Trophoblast cell (in vitro differentiated cells and primary cell): ENCODE data around the gene SEMA4G.

Experiments
- DNase-seq, 2 donors: peaks; one replicate each; pipeline ENCODE4 v3.0.0-alpha.2; 2016
- H2AFZ ChIP-seq: 2 replicates; pipeline ENCODE4 v1.6.1; 2013; ENCODE audit warnings: low read length, moderate library complexity, mild to moderate bottlenecking; ENCODE audit not compliant: insufficient read depth, poor library complexity
- H2AK5ac ChIP-seq: 2 replicates; pipeline ENCODE4 v1.6.1; 2013; ENCODE audit warnings: mild to moderate bottlenecking, low read length
- H2BK120ac ChIP-seq: 2 replicates; pipeline ENCODE4 v1.6.1; 2013; ENCODE audit warnings: low read length, mild to moderate bottlenecking, moderate library complexity; ENCODE audit not compliant: insufficient read depth, poor library complexity
- H2BK12ac ChIP-seq: 2 replicates; pipeline ENCODE4 v1.6.1; 2013; ENCODE audit warnings: mild to moderate bottlenecking, low read length, moderate library complexity
- H2BK5ac ChIP-seq: 2 replicates; pipeline ENCODE4 v1.6.1; 2013; ENCODE audit warnings: low read length, low read depth, moderate library complexity, mild to moderate bottlenecking; ENCODE audit not compliant: poor library complexity
- H3K14ac ChIP-seq: 2 replicates; pipeline ENCODE4 v1.6.1; 2013; ENCODE audit warnings: mild to moderate bottlenecking, low read length
- H3K18ac ChIP-seq: 2 replicates; pipeline ENCODE4 v1.6.1; 2013; ENCODE audit warnings: mild to moderate bottlenecking, low read length
- H3K23ac ChIP-seq: 2 replicates; pipeline ENCODE4 v1.6.1; 2013; ENCODE audit warnings: low read length
- H3K27ac ChIP-seq: 2 replicates; pipeline ENCODE4 v1.5.1; 2013; ENCODE audit warnings: low read depth, mild to moderate bottlenecking, inconsistent platforms, low read length, moderate library complexity
- H3K27me3 ChIP-seq: 2 replicates; pipeline ENCODE4 v1.6.1; 2013; ENCODE audit warnings: inconsistent platforms, mild to moderate bottlenecking, low read length, moderate library complexity; ENCODE audit not compliant: insufficient read depth
- H3K36me3 ChIP-seq, 2 experiments: 1 replicate in 1 of 2; 2 replicates in 1 of 2; pipeline ENCODE4 v1.6.1; 2013; ENCODE audit warnings: low read length in 2 of 2, mild to moderate bottlenecking in 2 of 2, moderate library complexity in 1 of 2; ENCODE audit not compliant: insufficient read depth in 2 of 2, control insufficient read depth in 1 of 2
- H3K4ac ChIP-seq: 2 replicates; pipeline ENCODE4 v1.6.1; 2013; ENCODE audit warnings: low read depth, mild to moderate bottlenecking, low read length, moderate library complexity
- H3K4me1 ChIP-seq, 2 experiments: 1 replicate in 1 of 2; 2 replicates in 1 of 2; pipeline ENCODE4 v1.6.1; 2013; ENCODE audit warnings: low read length in 2 of 2, mild to moderate bottlenecking in 2 of 2, moderate library complexity in 1 of 2; ENCODE audit not compliant: insufficient read depth in 2 of 2, control insufficient read depth in 1 of 2
- H3K4me2 ChIP-seq: 2 replicates; pipeline ENCODE4 v1.6.1; 2013; ENCODE audit warnings: inconsistent platforms, mild to moderate bottlenecking, low read length, moderate library complexity
- H3K4me3 ChIP-seq: 2 replicates; pipeline ENCODE4 v1.5.1; 2013; ENCODE audit warnings: mild to moderate bottlenecking, low read depth, low read length, inconsistent platforms
- H3K79me1 ChIP-seq: one replicate; pipeline ENCODE4 v1.6.1; 2013; ENCODE audit warnings: low read length
- H3K79me2 ChIP-seq: 2 replicates; pipeline ENCODE4 v1.6.1; 2013; ENCODE audit warnings: low read length, mild to moderate bottlenecking; ENCODE audit not compliant: control insufficient read depth, insufficient read depth, poor library complexity
- H3K9ac ChIP-seq: 2 replicates; pipeline ENCODE4 v1.6.1; 2013; ENCODE audit warnings: mild to moderate bottlenecking, low read length
- H3K9me3 ChIP-seq: 2 replicates; pipeline ENCODE4 v1.6.1; 2013; ENCODE audit warnings: low read depth, mild to moderate bottlenecking, control low read depth, inconsistent platforms, low read length; ENCODE audit not compliant: insufficient read depth
- H4K12ac ChIP-seq: 2 replicates; pipeline ENCODE4 v1.6.1; 2013; ENCODE audit warnings: low read depth, mild to moderate bottlenecking, low read length, moderate library complexity
- H4K8ac ChIP-seq: 2 replicates; pipeline ENCODE4 v1.6.1; 2013; ENCODE audit warnings: low read depth, mild to moderate bottlenecking, low read length, moderate library complexity
- H4K91ac ChIP-seq: one replicate; pipeline ENCODE4 v1.6.1; 2013; ENCODE audit warnings: low read depth, mild to moderate bottlenecking, low read length, moderate library complexity
- WGBS: extraction: QIAGEN DNeasy Blood & Tissue Kit; methylation state at CpG from one replicate; pipeline ENCODE4 v1.1.7; 2013; ENCODE audit warnings: missing lambda C conversion rate; ENCODE audit not compliant: insufficient read length, insufficient coverage; ENCODE audit errors: extremely low coverage; 5-methylcytosine and 5-hydroxymethylcytosine counted together

Gene SEMA4G

GRCh38 chr10:101014966-101015581, 45.8 kb downstream of the SEMA4G start:
- H3K79me1 ChIP-seq, result no peaks in the 10 kb centered on the region
- peaks cover 2% of the 10 kb centered on the region for H3K9me3 ChIP-seq
- peaks cover 7 to 13% of the 10 kb centered on the region in 2 experiments for H3K4me1 ChIP-seq
- H2AK5ac ChIP-seq, result no peak overlapping the region
- H2BK5ac ChIP-seq, result no peak overlapping the region
- no peak overlapping the region for H3K4me2 ChIP-seq
- no peak overlapping the region for H2BK120ac ChIP-seq
- H3K4ac ChIP-seq, result no peak overlapping the region
- no peak overlapping the region for H3K9ac ChIP-seq
- WGBS, result no CpG with 5 or more reads among the region's 7 CpGs
- peaks cover 9% of the 10 kb centered on the region for H3K27me3 ChIP-seq
- H3K23ac ChIP-seq, result no peak overlapping the region
- H4K91ac ChIP-seq, result no peak overlapping the region
- no peaks in the 10 kb centered on the region for H3K79me2 ChIP-seq
- no peak overlapping the region for H4K12ac ChIP-seq
- H2BK12ac ChIP-seq, result no peak overlapping the region
- no peak overlapping the region for H4K8ac ChIP-seq
- H2AFZ ChIP-seq, result no peak overlapping the region
- H3K4me3 ChIP-seq, result no peak overlapping the region
- no peak for DNase-seq
- no peak overlapping the region for H3K18ac ChIP-seq
- no peaks in the 10 kb centered on the region for H3K36me3 ChIP-seq
- no peak overlapping the region for H3K14ac ChIP-seq
- no peak overlapping the region for H3K27ac ChIP-seq

DNA sequence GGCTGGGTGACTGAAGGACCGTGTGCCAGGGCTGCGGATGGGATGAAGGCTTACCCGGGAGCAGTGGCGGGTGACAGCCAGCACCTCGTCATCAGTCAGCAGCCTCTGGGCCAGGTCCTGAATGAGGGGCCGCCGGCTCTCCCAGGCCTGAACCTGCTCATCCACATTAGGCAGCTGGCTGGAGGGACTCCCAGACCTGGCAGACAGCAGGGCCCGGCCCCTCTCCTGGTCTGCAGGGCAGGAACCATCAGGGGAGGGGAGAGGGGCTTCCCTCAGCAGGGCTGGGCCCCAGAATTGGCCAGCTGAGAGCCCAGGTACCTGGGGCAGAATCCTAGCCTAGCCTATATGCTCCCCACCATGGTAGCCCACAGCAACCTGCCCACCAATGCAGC, 46.3 kb downstream of the SEMA4G start:
- H3K79me1 ChIP-seq, result no peaks in the 10 kb centered on the region
- no peak overlapping the region for H2AFZ ChIP-seq
- H4K12ac ChIP-seq, result no peak overlapping the region
- no peak overlapping the region for H2BK120ac ChIP-seq
- H2BK5ac ChIP-seq, result no peak overlapping the region
- H3K27ac ChIP-seq, result no peak overlapping the region
- H3K9me3 ChIP-seq, result peaks cover 2% of the 10 kb centered on the region
- H3K4ac ChIP-seq, result no peak overlapping the region
- H2BK12ac ChIP-seq, result no peak overlapping the region
- no peak overlapping the region for H3K4me3 ChIP-seq
- no peak overlapping the region for H4K8ac ChIP-seq
- H3K36me3 ChIP-seq, result no peaks in the 10 kb centered on the region
- no CpG with 5 or more reads among the region's 8 CpGs for WGBS
- H3K27me3 ChIP-seq, result peaks cover 9% of the 10 kb centered on the region
- no peak overlapping the region for H3K18ac ChIP-seq
- no peak overlapping the region for H2AK5ac ChIP-seq
- H4K91ac ChIP-seq, result no peak overlapping the region
- no peak for DNase-seq
- H3K14ac ChIP-seq, result no peak overlapping the region
- no peak overlapping the region for H3K9ac ChIP-seq
- no peak overlapping the region for H3K23ac ChIP-seq
- no peaks in the 10 kb centered on the region for H3K79me2 ChIP-seq
- no peak overlapping the region for H3K4me2 ChIP-seq
- peaks cover 7 to 13% of the 10 kb centered on the region in 2 experiments for H3K4me1 ChIP-seq

DNA sequence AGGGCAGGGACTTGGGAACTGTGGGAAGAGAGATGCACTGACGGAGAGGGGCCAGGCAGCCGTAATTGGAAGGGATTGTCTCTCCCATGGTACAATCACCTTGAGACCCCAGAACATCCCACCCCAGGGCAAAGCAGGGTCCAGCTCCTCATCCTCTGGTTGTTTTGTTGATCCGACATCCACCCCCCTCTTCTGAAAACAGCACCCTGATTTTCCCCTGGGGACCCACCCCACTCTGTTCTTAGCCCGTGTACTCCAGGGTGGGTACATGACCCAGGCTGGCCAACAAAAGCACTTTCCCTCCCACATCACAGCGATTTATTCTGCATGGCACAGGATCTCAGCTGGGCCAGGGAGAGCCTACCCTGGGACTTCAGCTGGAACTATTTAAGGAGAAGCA, 47.5 kb downstream of the SEMA4G start:
- H3K23ac ChIP-seq, result no peak overlapping the region
- no peaks in the 10 kb centered on the region for H3K79me2 ChIP-seq
- H3K36me3 ChIP-seq, result no peaks in the 10 kb centered on the region
- no peak overlapping the region for H3K4me3 ChIP-seq
- H4K8ac ChIP-seq, result no peak overlapping the region
- H3K4ac ChIP-seq, result no peak overlapping the region
- H3K27ac ChIP-seq, result no peak overlapping the region
- H3K9me3 ChIP-seq, result peaks cover 2% of the 10 kb centered on the region
- H3K9ac ChIP-seq, result no peak overlapping the region
- H3K79me1 ChIP-seq, result no peaks in the 10 kb centered on the region
- no peak overlapping the region for H2BK5ac ChIP-seq
- H2BK12ac ChIP-seq, result no peak overlapping the region
- peaks cover 9% of the 10 kb centered on the region for H3K27me3 ChIP-seq
- no peak overlapping the region for H4K91ac ChIP-seq
- no peak overlapping the region for H3K18ac ChIP-seq
- no CpG with 5 or more reads among the region's 5 CpGs for WGBS
- H4K12ac ChIP-seq, result no peak overlapping the region
- H2AK5ac ChIP-seq, result no peak overlapping the region
- H3K4me1 ChIP-seq, result peaks cover 7 to 13% of the 10 kb centered on the region in 2 experiments
- H3K4me2 ChIP-seq, result no peak overlapping the region
- H3K14ac ChIP-seq, result no peak overlapping the region
- no peak overlapping the region for H2AFZ ChIP-seq
- DNase-seq, result no peak
- H2BK120ac ChIP-seq, result no peak overlapping the region

- Histone ChIP-seq H3K18ac (no peak overlapping the region), H2AFZ (no peak overlapping the region), H3K9ac (no peak overlapping the region), H4K12ac (no peak overlapping the region), H3K27me3 (peaks cover 9% of the 10 kb centered on the region), H4K8ac (no peak overlapping the region), H2AK5ac (peak overlapping the region; percentile 17), H3K79me2 (no peaks in the 10 kb centered on the region), H3K23ac (no peak overlapping the region), H3K4me1 (peaks cover 7 to 13% of the 10 kb centered on the region in 2 experiments), H2BK120ac (no peak overlapping the region), H3K79me1 (no peaks in the 10 kb centered on the region), H3K4me3 (no peak overlapping the region), H3K36me3 (no peaks in the 10 kb centered on the region), H3K4ac (no peak overlapping the region), H2BK12ac (no peak overlapping the region), H3K27ac (no peak overlapping the region), H3K9me3 (peaks cover 2% of the 10 kb centered on the region), H3K14ac (no peak overlapping the region), H4K91ac (no peak overlapping the region), H2BK5ac (no peak overlapping the region), H3K4me2 (peak overlapping the region; percentile 43)
- peak in 1 of 2 donors; percentile 32 for DNase-seq
- no CpG with 5 or more reads among the region's 20 CpGs for WGBS
Observed at GRCh38 chr10:101018118-101018599, 48.9 kb downstream of the SEMA4G start.
